NCI-H446 treated with DMSO at 0.1 percent for 48 hours (cell line): ENCODE data around the gene TCERG1L.
"Not testable (repeated sequence)": the region's sequence is repeated elsewhere in the genome, so short reads cannot be mapped to it uniquely, and the experiment has no call there.

ENCODE experiments used
- DNase-seq: peaks from one replicate; lab custom pipeline; 2025; lab: John Stamatoyannopoulos, UW

TCERG1L gene

GRCh38 chr10:131311661-131312477 is at the start of gene TCERG1L:
TCERG1L (minus strand) TSS chr10:131311721; CDS start chr10:131311635, 86 bp downstream.
- no peak for DNase-seq

- DNase-seq: no peak
These were observed 47.4 kb upstream of the TCERG1L start for GRCh38 chr10:131358741-131359442.

GRCh38 chr10:131356442-131356841 is 44.9 kb upstream of the TCERG1L start:
- no peak for DNase-seq

- DNase-seq: no peak
These were observed 44.4 kb upstream of the TCERG1L start for GRCh38 chr10:131355881-131356280.

- no peak for DNase-seq
These were observed 43.5 kb upstream of the TCERG1L start for GRCh38 chr10:131355056-131355455.

- no peak for DNase-seq
These were observed 42.9 kb upstream of the TCERG1L start for GRCh38 chr10:131354380-131354779.

- no peak for DNase-seq
These were observed 41.3 kb upstream of the TCERG1L start for GRCh38 chr10:131352765-131353290.

- DNase-seq: no peak
These were observed 39.1 kb upstream of the TCERG1L start for GRCh38 chr10:131350660-131351059.

- DNase-seq: no peak
These were observed 38.7 kb upstream of the TCERG1L start for GRCh38 chr10:131350245-131350644.

- DNase-seq: no peak
These were observed 34.9 kb upstream of the TCERG1L start for GRCh38 chr10:131346456-131346855.

GRCh38 chr10:131345691-131346090 is 34.2 kb upstream of the TCERG1L start:
- DNase-seq: no peak

- DNase-seq: no peak
These were observed 33.2 kb upstream of the TCERG1L start for GRCh38 chr10:131344747-131345146.

GRCh38 chr10:131337741-131338140 is 26.2 kb upstream of the TCERG1L start:
- DNase-seq: no peak

- no peak for DNase-seq
These were observed 21.3 kb upstream of the TCERG1L start for GRCh38 chr10:131332821-131333220.

GRCh38 chr10:131323880-131324279 is 12.4 kb upstream of the TCERG1L start:
- DNase-seq: no peak

- DNase-seq: no peak
These were observed 11.5 kb upstream of the TCERG1L start for GRCh38 chr10:131323025-131323424.

- not testable (repeated sequence) for DNase-seq
These were observed 11.1 kb upstream of the TCERG1L start for GRCh38 chr10:131322575-131322974.

GRCh38 chr10:131320860-131321604 is 9.5 kb upstream of the TCERG1L start:
- no peak for DNase-seq

GRCh38 chr10:131318814-131319213 is 7.3 kb upstream of the TCERG1L start:
- no peak for DNase-seq

GRCh38 chr10:131318291-131318690 is 6.8 kb upstream of the TCERG1L start:
- DNase-seq: no peak

GRCh38 chr10:131316321-131317075 is 5.0 kb upstream of the TCERG1L start:
- no peak for DNase-seq

- no peak for DNase-seq
These were observed 3.8 kb upstream of the TCERG1L start for GRCh38 chr10:131315344-131315743.
